Lung (tissue), 12 donors: ENCODE measurements around the gene PCLO. TPM values are rescaled to one million over a fixed set of nuclear protein-coding genes. Genes with fewer than 3 reads are reported as not detected.

Source experiments
- ATAC-seq: fragments of 200-7000 bp; cut with Tn5 transposase; one replicate; pipeline ENCODE4 v1.9.1; 2020; ENCODE audit warnings: moderate number of reproducible peaks; ENCODE audit not compliant: insufficient read depth, low FRiP score
- DNase-seq, 3 donors: peaks; one replicate each; pipeline ENCODE4 v3.0.0-alpha.2; 2013 to 2017
- H3K27ac ChIP-seq, 2 donors: one replicate each; pipeline ENCODE4 v1.5.1; 2013; ENCODE audit warnings: mild to moderate bottlenecking in 2 of 2, moderate library complexity in 2 of 2, control low read depth in 1 of 2, inconsistent platforms in 1 of 2, low read depth in 1 of 2, low read length in 1 of 2
- H3K27me3 ChIP-seq, 3 donors: one replicate each; pipeline ENCODE4 v1.5.1; 2013; ENCODE audit warnings: low read length in 2 of 3; ENCODE audit not compliant: control insufficient read depth in 3 of 3, insufficient read depth in 3 of 3
- H3K36me3 ChIP-seq, 4 donors: one replicate each; pipeline ENCODE4 v1.5.1; 2013; ENCODE audit warnings: low read length in 4 of 4, mild to moderate bottlenecking in 1 of 4, moderate library complexity in 1 of 4; ENCODE audit not compliant: control insufficient read depth in 4 of 4, insufficient read depth in 4 of 4
- H3K4me1 ChIP-seq, 5 donors: one replicate each; pipeline ENCODE4 v1.5.1; 2013; ENCODE audit warnings: low read length in 5 of 5, mild to moderate bottlenecking in 2 of 5, moderate library complexity in 1 of 5; ENCODE audit not compliant: control insufficient read depth in 5 of 5, insufficient read depth in 5 of 5
- H3K4me3 ChIP-seq: one replicate; pipeline ENCODE4 v1.5.1; 2013; ENCODE audit warnings: mild to moderate bottlenecking, control low read depth, moderate library complexity
- H3K9ac ChIP-seq, 2 donors: one replicate each; pipeline ENCODE4 v1.5.1; 2013; ENCODE audit warnings: low read length in 2 of 2, control low read depth in 1 of 2; ENCODE audit not compliant: insufficient read depth in 1 of 2
- H3K9me3 ChIP-seq, 4 donors: one replicate each; pipeline ENCODE4 v1.5.1; 2013; ENCODE audit warnings: low read length in 3 of 4, mild to moderate bottlenecking in 1 of 4, moderate library complexity in 1 of 4; ENCODE audit not compliant: control insufficient read depth in 4 of 4, insufficient read depth in 3 of 4
- whole genome bisulfite sequencing, 2 donors: extraction: QIAGEN DNeasy Blood & Tissue Kit; methylation state at CpG; one replicate each; pipeline ENCODE4 v1.1.7; 2013; 5-methylcytosine and 5-hydroxymethylcytosine counted together
- polyA plus RNA-seq, 2 donors: library from polyadenylated mRNA; stranded (reverse); fragments of 200-250 nt; gene quantifications; one replicate each; pipeline ENCODE4 v1.2.1, GENCODE V29; 2013
- total RNA-seq, 2 donors: library from RNA; depleted of rRNA in 1 of 2; stranded (reverse); fragments of >200 nt in 1 of 2; gene quantifications; one replicate each; pipeline ENCODE4 v1.2.1, GENCODE V29; 2014 to 2021
- TF ChIP-seq, protein P1 (sequence below): IDR thresholded peaks from 2 replicates; pipeline ENCODE4 v1.5.1; 2012; ENCODE audit warnings: mild to moderate bottlenecking; ENCODE audit errors: control extremely low read depth, extremely low read depth
- donor health status: control.
- donor health status: control.
- donor health status: Bipolar disorder and iron deficiency.
- donor health status: healthy.
- donor health status: DM: yes; HTN: yes; CAD: no.

The PCLO gene
- total and polyA plus RNA-seq, 4 donors: 1.0 to 8.3 (median 3.7) TPM

- Histone ChIP-seq H3K9ac (no peak overlapping the region), H3K9me3 (peaks cover 0 to 2% (median 0%) of the 10 kb centered on the region in 4 donors), H3K4me3 (no peak overlapping the region), H3K36me3 (no peaks in the 10 kb centered on the region), H3K27me3 (no peaks in the 10 kb centered on the region), H3K27ac (no peak overlapping the region), H3K4me1 (peaks cover 0 to 7% (median 0%) of the 10 kb centered on the region in 5 donors)
- TF ChIP-seq, protein P1, sequence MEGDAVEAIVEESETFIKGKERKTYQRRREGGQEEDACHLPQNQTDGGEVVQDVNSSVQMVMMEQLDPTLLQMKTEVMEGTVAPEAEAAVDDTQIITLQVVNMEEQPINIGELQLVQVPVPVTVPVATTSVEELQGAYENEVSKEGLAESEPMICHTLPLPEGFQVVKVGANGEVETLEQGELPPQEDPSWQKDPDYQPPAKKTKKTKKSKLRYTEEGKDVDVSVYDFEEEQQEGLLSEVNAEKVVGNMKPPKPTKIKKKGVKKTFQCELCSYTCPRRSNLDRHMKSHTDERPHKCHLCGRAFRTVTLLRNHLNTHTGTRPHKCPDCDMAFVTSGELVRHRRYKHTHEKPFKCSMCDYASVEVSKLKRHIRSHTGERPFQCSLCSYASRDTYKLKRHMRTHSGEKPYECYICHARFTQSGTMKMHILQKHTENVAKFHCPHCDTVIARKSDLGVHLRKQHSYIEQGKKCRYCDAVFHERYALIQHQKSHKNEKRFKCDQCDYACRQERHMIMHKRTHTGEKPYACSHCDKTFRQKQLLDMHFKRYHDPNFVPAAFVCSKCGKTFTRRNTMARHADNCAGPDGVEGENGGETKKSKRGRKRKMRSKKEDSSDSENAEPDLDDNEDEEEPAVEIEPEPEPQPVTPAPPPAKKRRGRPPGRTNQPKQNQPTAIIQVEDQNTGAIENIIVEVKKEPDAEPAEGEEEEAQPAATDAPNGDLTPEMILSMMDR: no peak
- DNase-seq (no peak), ATAC-seq (no peak)
- WGBS, 2 donors: 88 to 89% methylated on average over 4 of the region's 4 CpGs
Measured at GRCh38 chr7:82742163-82742562, 420.5 kb downstream of the PCLO start.

DNA sequence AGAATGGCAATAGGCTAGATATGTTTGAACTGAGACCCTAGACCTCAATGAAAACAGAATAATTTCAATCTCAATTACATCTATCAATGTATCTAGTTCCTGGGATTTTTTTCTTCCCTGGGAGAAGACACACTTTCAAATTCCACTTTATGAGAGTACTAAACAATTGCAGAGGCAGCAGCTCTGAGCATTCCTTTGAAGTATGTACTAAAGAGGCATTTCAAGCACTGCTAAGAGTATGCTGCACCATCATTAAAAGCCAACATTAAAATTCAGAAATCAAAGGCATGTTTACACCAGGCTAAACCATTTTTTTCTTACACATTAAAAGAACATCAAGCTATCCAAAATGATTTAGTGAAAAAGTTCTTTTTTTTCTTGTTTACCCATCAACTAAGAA is 421.2 kb downstream of the PCLO start:
- no peak overlapping the region for H3K4me3 ChIP-seq
- H3K36me3 ChIP-seq: no peaks in the 10 kb centered on the region
- no peak overlapping the region for H3K27ac ChIP-seq
- peak in 2 of 3 donors; percentile 30 to 37 for DNase-seq
- H3K4me1 ChIP-seq: peaks cover 0 to 7% (median 0%) of the 10 kb centered on the region in 5 donors
- no peak for ATAC-seq
- peaks cover 0 to 2% (median 0%) of the 10 kb centered on the region in 4 donors for H3K9me3 ChIP-seq
- H3K27me3 ChIP-seq: no peaks in the 10 kb centered on the region
- no peak overlapping the region for H3K9ac ChIP-seq
- TF ChIP-seq, protein P1: no peak

DNA sequence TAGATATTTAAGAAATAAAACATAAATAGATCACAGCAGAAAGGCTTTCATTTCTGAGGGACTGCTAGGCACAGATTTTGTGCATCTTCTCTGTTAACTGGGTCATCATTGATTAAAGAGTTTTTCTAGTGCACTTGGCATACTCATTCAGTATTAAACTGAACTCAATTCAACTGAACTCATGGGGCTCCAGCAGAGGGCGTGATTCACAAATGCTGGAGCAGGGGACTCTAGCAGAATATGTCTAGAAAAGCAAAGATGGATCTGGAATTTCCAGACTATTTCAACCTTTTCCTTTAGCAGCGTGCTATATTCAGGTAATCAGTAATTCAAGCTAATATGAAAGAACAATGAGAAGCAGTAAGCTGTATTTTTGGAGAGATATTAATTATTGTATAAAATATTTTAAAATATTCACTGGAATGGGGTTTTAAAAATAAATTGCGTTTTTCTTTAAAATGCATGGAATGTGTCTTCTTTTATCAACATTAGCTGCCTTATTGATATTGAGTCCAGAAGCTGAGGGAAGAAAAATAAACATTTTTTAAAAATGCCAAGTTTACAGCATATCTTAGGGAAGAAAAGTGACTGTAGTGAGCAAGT is 422.3 kb downstream of the PCLO start:
- no peak overlapping the region for H3K9ac ChIP-seq
- no peak for ATAC-seq
- no peak overlapping the region for H3K4me3 ChIP-seq
- peak; percentile 22 to 43 (median 24) for DNase-seq
- no peak overlapping the region for H3K27ac ChIP-seq
- no peaks in the 10 kb centered on the region for H3K36me3 ChIP-seq
- TF ChIP-seq, protein P1: no peak
- WGBS, 2 donors: 52 to 53% methylated on average over 3 of the region's 3 CpGs
- peaks cover 0 to 7% (median 0%) of the 10 kb centered on the region in 5 donors for H3K4me1 ChIP-seq
- no peaks in the 10 kb centered on the region for H3K27me3 ChIP-seq
- H3K9me3 ChIP-seq: peaks cover 0 to 2% (median 0%) of the 10 kb centered on the region in 4 donors

DNA sequence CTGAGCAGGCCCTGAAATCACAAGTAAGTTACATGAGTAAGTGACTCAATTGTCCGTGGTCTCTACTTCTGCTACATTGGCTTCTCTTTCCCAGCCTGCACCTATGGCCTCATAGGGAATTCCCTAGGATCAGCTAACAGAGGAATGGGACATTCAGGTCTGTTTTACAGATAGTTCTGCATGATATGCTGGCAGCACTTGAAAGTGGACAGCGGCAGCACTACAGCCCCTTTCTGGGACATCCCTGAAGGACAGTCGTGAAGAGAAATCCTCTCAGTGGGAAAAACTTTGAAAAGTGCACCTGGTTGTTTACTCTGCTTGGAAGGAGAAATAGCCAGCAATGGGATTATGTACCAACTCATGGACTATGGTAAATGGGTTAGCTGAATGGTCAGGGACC is 426.1 kb downstream of the PCLO start:
- Histone ChIP-seq H3K9me3 (no peaks in the 10 kb centered on the region), H3K4me3 (no peak overlapping the region), H3K27ac (no peak overlapping the region), H3K27me3 (no peaks in the 10 kb centered on the region), H3K4me1 (peaks cover 0 to 5% (median 0%) of the 10 kb centered on the region in 5 donors), H3K9ac (no peak overlapping the region), H3K36me3 (no peaks in the 10 kb centered on the region)
- DNase-seq (no peak), ATAC-seq (no peak)
- WGBS, 2 donors: 90 to 94% methylated on average over 3 of the region's 3 CpGs
- TF ChIP-seq, protein P1: no peak
